Renal cortex interstitium (tissue), 15 donors: ENCODE data around the gene NLGN2. TPM values are rescaled to one million over a fixed set of nuclear protein-coding genes. Genes with fewer than 3 reads are reported as not detected.
"Not testable (repeated sequence)": the region's sequence is repeated elsewhere in the genome, so short reads cannot be mapped to it uniquely, and the experiment has no call there.

Experiments
- DNase-seq, 11 donors: peaks; one replicate each; pipeline ENCODE4 v3.0.0-alpha.2; 2013; ENCODE audit warnings: low read depth in 9 of 11, low spot score in 4 of 11; ENCODE audit errors: extremely low read depth in 1 of 11
- long read RNA-seq, 16 experiments: transcript quantifications; one replicate each; lab custom pipeline, GENCODE V29; 2026
- polyA plus RNA-seq, 3 donors: library from polyadenylated mRNA; unstranded; fragments of 120-200 nt; gene quantifications; one replicate each; pipeline ENCODE4 v1.2.1, GENCODE V29; 2013; ENCODE audit not compliant: insufficient read length in 3 of 3

Gene NLGN2
- 10 to 100 TPM; 21.4 to 36.4 (median 29.0) TPM for polyA plus RNA-seq
- long read RNA-seq, donor 1: 0 reads
- long read RNA-seq, donor 2, full-length matches to known transcripts: 1 of 1 reads
- long read RNA-seq, donor 2, partial matches to known transcripts: 0 of 1 reads
- long read RNA-seq, donor 2, other reads (novel, unspliced or antisense): 0 of 1 reads
- long read RNA-seq, donor 3, full-length matches to known transcripts: 1 of 1 reads
- long read RNA-seq, donor 3, partial matches to known transcripts: 0 of 1 reads
- long read RNA-seq, donor 3, other reads (novel, unspliced or antisense): 0 of 1 reads
- long read RNA-seq, donor 4, full-length matches to known transcripts: 2 of 2 reads
- long read RNA-seq, donor 4, partial matches to known transcripts: 0 of 2 reads
- long read RNA-seq, donor 4, other reads (novel, unspliced or antisense): 0 of 2 reads
- long read RNA-seq, donor 5: 0 reads
- long read RNA-seq, donor 6, full-length matches to known transcripts: 3 of 3 reads
- long read RNA-seq, donor 6, partial matches to known transcripts: 0 of 3 reads
- long read RNA-seq, donor 6, other reads (novel, unspliced or antisense): 0 of 3 reads
- long read RNA-seq, donor 7, full-length matches to known transcripts: 3 of 3 reads
- long read RNA-seq, donor 7, partial matches to known transcripts: 0 of 3 reads
- long read RNA-seq, donor 7, other reads (novel, unspliced or antisense): 0 of 3 reads
- long read RNA-seq, donor 8: 0 reads
- long read RNA-seq, donor 9, full-length matches to known transcripts: 1 of 1 reads
- long read RNA-seq, donor 9, partial matches to known transcripts: 0 of 1 reads
- long read RNA-seq, donor 9, other reads (novel, unspliced or antisense): 0 of 1 reads
- long read RNA-seq, donor 10, full-length matches to known transcripts: 1 of 1 reads
- long read RNA-seq, donor 10, partial matches to known transcripts: 0 of 1 reads
- long read RNA-seq, donor 10, other reads (novel, unspliced or antisense): 0 of 1 reads
- long read RNA-seq, donor 11, full-length matches to known transcripts: 1 of 17 reads
- long read RNA-seq, donor 11, partial matches to known transcripts: 16 of 17 reads
- long read RNA-seq, donor 11, other reads (novel, unspliced or antisense): 0 of 17 reads
- long read RNA-seq, donor 12, full-length matches to known transcripts: 1 of 1 reads
- long read RNA-seq, donor 12, partial matches to known transcripts: 0 of 1 reads
- long read RNA-seq, donor 12, other reads (novel, unspliced or antisense): 0 of 1 reads
- long read RNA-seq, donor 13: 0 reads
- long read RNA-seq, donor 14: 0 reads
- long read RNA-seq, donor 15: 0 reads
- long read RNA-seq, donor 16, full-length matches to known transcripts: 4 of 4 reads
- long read RNA-seq, donor 16, partial matches to known transcripts: 0 of 4 reads
- long read RNA-seq, donor 16, other reads (novel, unspliced or antisense): 0 of 4 reads

DNA sequence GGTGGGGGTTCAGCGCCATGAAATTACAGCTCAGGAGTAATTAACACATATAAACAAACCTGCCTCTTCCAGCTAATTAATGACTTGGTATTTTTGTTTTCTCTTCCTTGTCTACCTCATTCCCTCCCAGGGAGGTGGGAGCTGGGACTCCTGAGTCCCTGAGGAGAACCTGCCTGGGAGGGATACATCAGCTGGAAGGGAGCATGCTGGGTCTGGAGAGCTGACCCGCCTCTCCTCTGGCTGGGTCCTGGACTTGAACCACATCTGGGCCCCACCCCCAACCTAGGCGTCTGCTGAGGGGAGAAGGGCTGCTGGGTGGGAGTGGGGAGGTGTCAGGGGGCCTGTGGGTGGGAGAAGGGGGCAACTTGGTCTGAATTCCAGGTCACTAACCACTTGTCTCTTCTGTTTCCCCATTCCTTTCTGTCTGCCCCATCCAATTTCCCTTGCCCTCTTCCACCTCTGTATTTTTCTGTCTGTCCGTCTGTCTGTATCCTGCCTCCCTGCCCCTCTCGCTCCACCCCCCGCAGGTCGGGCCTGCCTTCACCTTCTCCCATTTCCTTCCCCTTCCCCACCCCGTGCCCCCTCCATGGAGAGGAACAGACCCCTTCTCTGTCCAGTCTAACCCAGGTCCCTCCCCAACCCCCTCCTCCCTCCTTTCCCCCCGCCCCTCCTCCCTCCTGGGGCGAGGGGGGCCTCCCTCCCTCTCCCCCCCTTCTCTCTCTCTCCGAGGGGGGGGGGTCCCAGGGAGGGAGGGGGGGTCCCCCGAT is at the start of gene NLGN2:
TSS of gene NLGN2 (plus strand) at position 361 of the 767 bp plus-strand sequence. CDS start 411 bp downstream, outside the sequence.
- no peak for DNase-seq

DNA sequence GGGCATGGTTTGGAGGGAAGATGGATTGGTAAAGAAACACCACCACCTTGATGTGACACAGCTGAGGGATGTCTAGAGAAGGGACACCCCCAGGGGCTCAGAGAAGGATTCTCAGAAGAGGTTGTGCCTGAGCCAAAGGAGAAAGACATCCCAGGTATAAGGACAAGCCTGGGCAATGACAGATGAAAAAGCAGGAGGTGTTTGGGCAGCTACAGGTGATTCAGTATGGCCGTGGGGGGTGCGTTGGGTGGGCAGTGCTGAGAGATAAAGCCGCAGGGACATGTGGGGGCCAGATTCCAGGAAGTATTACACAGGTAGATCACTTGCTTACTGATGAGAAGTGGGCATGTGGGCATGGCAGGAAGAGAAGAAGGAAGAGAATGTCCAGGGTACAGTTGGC is 45.7 kb upstream of the NLGN2 start:
- no peak for DNase-seq

- no peak for DNase-seq
Observed at GRCh38 chr17:7363311-7363710, 44.3 kb upstream of the NLGN2 start.

DNA sequence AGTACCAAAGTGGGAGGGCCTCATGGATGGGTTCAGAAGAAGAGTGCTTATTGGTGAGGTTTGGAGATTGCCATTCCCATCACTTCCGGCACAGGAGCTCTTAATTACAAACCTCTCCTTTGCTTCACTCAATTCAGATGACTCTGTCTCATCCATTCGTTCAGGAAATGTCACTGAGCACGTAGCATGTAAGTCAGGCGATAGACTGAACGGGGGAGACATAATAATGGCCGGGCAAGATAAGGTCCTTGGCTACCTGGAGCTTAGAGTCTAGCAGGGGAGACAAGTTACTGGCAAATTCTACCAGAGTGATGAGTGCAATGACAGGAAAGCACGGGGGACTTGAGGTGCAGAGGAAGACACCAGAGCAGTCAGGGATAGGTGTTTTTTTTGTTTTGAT is 41.7 kb upstream of the NLGN2 start:
- DNase-seq: not testable (repeated sequence)

- no peak for DNase-seq
Observed at GRCh38 chr17:7367083-7367482, 40.6 kb upstream of the NLGN2 start.

DNA sequence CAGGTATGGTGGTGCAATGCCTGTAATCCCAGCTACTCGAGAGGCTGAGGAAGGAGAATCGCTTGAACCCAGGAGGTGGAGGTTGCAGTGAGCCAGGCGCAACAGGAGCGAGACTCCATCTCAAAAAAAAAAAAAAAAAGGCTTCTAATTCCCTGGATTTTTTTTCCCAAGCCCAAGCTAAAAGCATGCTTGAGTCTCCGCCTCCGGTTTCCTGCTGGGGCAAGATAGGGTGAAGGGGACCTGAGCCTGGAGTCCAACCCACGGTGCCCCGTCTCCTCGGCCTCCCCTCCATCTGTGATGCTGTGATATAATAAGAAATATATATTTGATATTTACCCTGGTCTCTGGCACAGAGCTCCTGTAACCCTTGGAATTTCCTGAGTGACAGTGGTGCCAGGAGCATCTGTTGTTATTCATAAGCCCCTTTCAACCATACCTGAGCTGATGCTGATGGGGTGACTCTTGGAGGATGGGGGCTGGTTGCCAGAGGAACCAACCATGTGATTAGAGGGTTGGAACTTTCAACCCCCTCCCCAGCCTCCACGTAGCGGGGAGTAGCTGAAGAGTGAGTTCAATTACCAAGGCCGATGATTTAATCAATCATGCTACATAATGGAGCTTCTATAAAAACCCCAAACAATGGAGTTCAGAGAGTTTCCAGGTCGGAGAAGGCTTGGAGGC is 39.6 kb upstream of the NLGN2 start:
- DNase-seq: no peak

- not testable (repeated sequence) for DNase-seq
Observed at GRCh38 chr17:7368599-7368994, 39.0 kb upstream of the NLGN2 start.

DNA sequence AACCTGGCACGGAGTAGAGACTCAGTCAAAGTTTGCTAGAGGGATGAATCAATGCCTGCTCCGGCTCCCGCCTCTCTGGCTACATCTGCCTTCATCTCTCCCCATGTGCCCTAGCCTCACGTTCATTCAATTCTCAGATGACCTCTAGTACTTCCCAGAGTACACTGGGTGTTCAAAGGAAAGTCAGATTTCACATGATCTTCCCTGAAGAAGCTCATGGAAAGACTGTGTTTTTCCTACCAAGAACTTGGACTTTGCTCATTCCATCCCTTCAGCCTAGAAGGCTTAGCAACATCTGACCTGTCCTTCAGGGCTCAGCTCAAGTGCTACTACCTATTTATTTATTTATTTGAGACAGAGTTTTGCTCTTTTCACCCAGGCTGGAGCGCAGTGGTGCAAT is 37.8 kb upstream of the NLGN2 start:
- no peak for DNase-seq

- DNase-seq: no peak
Observed at GRCh38 chr17:7370853-7371252, 36.8 kb upstream of the NLGN2 start.

DNA sequence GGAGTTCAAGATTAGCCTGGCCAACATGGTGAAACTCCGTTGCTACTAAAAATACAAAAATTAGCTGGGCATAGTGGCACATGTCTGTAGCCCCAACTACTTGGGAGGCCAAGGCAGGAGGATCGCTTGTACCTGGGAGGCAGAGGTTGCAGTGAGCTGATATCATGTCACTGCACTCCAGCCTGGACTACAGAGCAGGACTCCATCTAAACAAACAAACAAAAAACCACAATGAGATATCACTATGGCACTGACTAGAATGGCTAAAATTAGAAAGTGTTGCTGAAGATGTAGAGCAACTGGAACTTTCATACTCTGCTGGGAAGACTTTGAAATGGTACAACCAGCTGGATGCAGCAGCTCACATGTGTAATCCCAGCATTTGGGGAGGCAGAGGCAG is 33.3 kb upstream of the NLGN2 start:
- DNase-seq: no peak

DNA sequence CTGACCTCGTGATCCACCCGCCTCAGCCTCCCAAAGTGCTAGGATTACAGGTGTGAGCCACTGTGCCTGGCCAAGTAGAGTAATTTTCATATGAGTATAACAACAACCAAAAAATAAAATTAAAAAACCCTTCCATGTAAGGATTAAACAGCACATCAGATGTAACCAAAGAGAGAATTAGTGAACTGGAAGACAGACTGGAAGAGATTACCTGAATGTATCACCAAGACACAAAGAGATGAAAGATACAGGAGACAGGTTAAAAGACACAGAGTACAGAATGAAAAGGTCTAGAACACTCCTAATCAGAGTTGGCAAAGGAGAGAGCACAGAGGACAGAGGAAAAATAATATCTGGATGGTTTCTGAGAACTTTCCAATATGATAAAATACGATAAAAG is 28.5 kb upstream of the NLGN2 start:
- no peak for DNase-seq

GRCh38 chr17:7380321-7380720 is 27.3 kb upstream of the NLGN2 start:
- DNase-seq: no peak

GRCh38 chr17:7380855-7381683 is 26.6 kb upstream of the NLGN2 start, which contains the start of gene TNK1:
Gene TNK1 (plus strand): TSS chr17:7381089. CDS start chr17:7382927, 1,838 bp downstream.
- DNase-seq: no peak

DNA sequence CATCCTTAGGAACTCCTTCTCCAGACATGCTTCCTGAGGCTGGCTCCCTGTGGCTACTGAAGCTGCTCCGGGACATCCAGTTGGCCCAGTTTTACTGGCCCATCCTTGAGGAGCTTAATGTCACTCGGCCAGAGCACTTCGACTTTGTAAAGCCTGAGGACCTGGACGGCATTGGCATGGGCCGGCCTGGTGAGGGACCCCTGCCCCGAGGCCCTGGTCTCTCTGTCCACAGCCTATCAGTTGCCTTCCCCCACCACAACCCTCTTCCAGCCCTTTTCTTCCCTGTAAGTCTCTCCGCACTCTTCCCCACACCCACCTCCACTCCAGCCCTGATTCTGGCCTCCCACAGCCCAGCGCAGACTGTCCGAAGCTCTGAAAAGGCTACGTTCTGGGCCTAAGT is 24.7 kb upstream of the NLGN2 start:
- no peak for DNase-seq

- DNase-seq: no peak
Observed at GRCh38 chr17:7383371-7383741, 24.3 kb upstream of the NLGN2 start.

DNA sequence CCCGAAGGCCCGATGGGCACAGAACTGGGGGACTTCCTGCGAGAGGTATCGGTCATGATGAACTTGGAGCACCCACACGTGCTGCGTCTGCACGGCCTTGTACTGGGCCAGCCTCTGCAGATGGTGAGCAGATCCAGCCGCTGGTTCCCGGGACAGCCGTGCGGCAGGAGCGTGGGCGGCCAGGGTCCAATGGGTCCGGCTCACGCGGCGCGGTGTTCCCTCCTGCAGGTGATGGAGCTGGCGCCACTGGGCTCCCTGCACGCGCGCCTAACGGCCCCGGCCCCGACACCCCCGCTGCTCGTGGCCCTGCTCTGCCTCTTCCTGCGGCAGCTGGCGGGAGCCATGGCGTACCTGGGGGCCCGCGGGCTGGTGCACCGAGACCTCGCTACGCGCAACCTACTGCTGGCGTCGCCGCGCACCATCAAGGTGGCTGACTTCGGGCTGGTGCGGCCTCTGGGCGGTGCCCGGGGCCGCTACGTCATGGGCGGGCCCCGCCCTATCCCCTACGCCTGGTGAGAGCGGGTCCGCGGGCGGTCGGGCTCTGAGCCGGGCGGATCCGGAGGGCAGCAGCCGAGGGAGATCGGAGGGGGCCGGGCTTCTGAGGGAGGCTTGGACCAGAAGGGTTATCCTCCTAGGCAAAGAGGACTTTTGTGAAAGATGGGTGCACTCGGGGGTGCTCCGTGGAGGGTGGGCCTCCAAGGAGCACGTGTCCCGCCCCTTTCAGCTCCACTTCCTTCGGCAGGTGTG is 23.7 kb upstream of the NLGN2 start:
- peak in 2 of 11 donors; percentile 64 to 65 for DNase-seq
